Dedifferentiated amniotic fluid mesenchymal stem cell (primary cell): Measurements from ENCODE around the gene HECW1.
"Not testable (repeated sequence)": the region's sequence is repeated elsewhere in the genome, so short reads cannot be mapped to it uniquely, and the experiment has no call there.

ENCODE experiments used
- DNase-seq: peaks from one replicate; pipeline ENCODE4 v3.0.0-alpha.2; 2016; ENCODE audit errors: extremely low spot score

Gene HECW1

DNA sequence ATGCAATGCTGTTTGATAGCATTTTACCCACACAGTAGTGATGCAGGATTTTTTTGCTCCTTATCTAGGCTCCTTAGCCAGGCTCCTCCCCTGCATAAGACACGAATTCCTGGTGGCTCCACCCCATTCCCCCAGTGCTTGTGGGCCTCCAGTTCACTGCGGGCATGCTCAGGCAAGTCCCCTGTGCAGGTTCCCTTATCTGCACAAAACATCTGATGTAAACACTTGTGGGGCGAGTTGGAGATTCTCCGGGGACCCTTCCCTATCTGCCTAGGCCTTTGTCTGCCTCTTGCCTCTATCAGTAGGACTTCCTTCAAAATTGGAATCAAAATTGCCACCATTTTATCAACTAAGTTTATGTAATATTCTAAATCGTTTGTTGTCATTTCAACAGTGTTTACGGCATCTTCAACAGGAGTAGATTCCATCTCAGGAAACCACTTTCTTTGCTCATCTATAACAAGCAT lies 465.1 kb downstream of the HECW1 start:
- DNase-seq, result no peak

GRCh38 chr7:43582503-43583423 lies 470.3 kb downstream of the HECW1 start, which contains the start of gene STK17A:
Gene STK17A (plus strand): TSS chr7:43583108. CDS start chr7:43583244, 136 bp downstream.
- DNase-seq, result peak; percentile 83

- DNase-seq, result peak; percentile 36
These were observed 471.2 kb downstream of the HECW1 start for GRCh38 chr7:43583424-43584194.

DNA sequence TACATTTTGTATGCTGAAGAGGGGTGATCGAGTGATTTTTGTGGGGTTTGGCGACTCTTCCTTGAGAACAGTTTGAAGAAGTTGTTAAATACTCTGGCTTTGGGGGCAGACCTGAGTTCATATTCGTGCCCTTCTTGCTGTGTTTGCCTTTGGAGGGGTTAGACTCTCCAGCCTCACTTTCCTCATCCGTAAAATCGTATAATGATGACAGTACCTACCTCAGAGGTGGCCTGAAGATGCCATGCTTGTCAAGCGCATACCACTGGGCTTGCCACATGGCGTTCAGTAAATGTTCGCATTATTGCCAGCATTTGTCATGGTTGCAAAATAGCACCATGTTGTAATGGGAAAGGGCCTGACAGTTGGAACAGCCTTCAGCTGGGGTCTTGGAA lies 471.7 kb downstream of the HECW1 start:
- DNase-seq, result peak; percentile 73

- not testable (repeated sequence) for DNase-seq
These were observed 472.3 kb downstream of the HECW1 start for GRCh38 chr7:43584733-43585132.

DNA sequence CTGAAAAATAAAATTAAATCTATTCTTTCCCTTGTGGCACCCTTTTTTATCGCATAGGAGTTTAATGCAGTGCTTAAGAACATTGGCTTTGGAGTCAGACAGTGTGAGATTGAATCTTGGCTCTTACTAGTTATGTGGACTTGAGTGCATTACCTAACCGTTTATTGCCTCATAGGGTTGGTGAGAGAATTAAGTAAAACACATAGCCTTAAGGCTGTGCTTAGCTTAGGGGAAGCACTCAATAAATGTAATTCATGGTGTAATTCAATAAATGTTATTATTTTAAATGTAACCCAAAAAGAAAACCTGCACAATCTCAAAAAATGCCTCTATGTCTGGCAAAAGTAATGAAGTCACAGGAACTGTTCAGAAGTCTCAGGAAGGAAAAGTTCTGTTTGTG lies 473.1 kb downstream of the HECW1 start:
- DNase-seq, result peak; percentile 34

GRCh38 chr7:43586251-43586900 lies 473.9 kb downstream of the HECW1 start:
- DNase-seq, result no peak

DNA sequence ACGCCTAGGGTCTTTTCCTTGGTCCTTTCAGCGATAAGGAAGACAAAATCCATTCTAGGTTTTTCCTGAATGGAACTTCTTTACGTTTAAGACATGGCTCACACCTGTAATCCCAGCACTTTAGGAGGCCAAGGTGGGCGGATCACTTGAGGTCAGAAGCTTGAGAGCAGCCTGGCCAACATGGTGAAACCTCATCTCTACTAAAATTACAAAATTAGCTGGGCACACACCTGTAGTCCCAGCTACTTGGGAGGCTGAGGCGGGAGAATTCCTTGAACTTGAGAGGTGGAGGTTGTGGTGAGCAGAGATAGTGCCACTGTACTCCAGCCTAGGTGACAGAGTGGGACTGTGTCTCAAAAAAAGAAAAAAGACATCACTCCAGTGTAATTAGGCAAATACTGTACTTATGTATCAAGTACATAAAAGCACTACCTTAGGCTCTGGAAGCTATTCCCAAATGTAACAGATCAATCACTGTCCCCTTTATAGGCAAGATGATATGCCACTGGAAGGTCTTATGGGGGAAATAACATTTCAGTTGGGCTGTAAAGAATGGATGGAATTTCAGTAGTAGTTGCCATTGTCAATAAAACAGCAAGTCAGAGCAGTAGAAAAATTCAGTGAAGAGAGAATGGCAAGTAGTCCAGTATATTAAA lies 476.2 kb downstream of the HECW1 start:
- no peak for DNase-seq

- DNase-seq, result no peak
These were observed 476.7 kb downstream of the HECW1 start for GRCh38 chr7:43589133-43589478.

DNA sequence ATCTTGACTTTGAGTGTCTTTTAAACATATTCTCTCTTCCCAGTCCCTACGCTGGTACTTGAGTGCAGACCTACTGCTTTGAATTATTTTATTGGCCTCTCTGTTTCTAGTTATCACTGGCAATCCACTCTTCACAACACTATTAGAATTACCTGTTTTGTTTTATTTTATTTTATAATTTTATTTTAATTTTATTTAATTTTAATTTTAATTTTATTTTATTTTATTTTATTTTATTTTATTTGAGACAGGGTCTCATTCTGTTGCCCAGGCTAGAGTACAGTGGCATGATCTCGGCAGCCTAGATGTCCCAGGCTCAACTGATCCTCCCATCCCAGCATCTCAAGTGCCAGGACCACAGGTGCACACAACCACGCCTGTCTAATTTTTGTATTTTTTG lies 477.3 kb downstream of the HECW1 start:
- DNase-seq, result no peak

GRCh38 chr7:43590862-43591557 lies 478.6 kb downstream of the HECW1 start:
- DNase-seq, result no peak

DNA sequence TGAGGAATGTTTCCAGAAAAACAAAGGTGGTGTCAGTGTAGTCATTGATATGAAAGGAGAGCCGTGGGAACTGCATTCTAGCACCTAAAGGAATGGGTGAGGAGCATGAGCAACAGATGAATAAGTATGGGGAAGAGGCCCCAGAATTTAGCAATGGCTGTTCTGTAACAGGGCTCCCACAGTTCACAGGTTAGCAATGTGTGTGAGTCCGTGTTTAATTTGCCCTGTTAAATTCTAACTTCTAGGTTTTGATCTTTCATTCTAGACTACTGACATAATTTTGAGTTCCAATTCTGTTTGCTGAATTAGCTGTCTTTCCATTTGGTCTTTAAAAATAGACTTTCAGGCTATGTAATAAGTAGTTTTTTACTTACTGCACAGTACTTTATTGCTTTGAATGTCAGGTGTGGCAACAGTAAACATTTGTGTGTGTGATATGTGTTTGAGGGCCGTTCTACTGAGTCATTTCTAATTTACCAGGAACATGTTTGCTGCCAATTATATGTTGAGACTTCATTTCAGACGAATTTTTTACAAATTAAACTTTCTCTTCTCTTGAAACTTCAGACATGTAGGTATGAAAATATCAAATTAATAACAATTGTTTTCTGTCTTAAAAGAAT lies 479.2 kb downstream of the HECW1 start:
- no peak for DNase-seq

- DNase-seq, result no peak
These were observed 479.9 kb downstream of the HECW1 start for GRCh38 chr7:43592326-43592725.

DNA sequence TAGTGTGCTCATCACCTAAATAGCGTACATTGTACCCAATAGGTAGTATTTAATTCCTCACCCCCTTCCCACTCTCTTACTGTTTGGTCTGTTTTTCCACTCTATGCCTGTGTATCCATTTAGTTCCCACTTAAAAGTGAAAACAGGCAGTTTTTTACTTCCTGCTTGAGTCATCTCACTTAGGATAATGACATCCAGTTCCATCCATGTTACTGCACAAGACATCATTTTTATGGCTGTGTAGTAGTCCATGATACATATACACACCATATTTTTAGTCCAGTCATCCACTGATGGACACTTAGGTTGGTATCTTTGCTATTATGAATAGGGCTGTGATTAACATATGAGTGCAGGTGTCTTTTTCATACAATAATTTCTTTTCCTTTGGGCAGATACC lies 480.6 kb downstream of the HECW1 start:
- no peak for DNase-seq

DNA sequence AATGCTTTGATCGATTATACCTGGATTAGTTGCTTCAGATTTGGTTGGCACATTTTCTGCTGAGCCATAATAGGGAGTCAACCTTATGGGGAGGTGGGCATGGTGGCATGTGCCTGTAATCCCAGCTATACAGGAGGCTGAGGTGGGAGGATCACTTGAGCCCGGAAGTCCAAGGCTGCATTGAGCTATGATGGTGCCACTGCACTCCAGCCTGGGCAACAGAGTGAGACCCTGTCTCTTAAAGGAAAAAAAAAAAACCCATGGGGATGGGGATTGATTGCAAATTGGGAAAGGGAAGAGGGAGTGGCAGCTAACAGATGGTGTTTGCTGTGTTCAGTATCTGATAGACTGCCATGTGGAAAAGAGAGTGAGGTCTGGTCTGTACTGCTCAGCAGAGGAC lies 481.6 kb downstream of the HECW1 start:
- DNase-seq, result no peak

GRCh38 chr7:43596426-43596825 lies 484.0 kb downstream of the HECW1 start:
- DNase-seq, result not testable (repeated sequence)

DNA sequence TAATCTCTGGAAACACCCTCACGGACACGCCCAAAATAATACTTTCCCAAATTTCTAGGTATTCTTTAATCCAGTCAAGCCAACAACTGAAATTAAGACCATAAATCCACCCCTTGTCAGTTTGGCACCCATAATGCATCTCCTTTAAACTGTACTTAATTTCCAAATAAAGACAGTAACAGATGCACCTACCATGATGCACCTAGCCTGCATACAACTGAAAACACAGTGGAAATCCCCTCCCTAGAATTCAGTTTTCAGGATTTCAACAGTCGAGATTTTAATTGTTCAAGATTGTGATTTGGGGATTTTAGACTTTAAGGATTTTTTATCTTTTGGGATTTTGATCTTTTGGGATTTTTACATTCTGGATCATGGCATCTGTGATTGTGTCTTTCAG lies 487.6 kb downstream of the HECW1 start:
- DNase-seq, result no peak

- DNase-seq, result no peak
These were observed 489.8 kb downstream of the HECW1 start for GRCh38 chr7:43602256-43602655.

- no peak for DNase-seq
These were observed 491.8 kb downstream of the HECW1 start for GRCh38 chr7:43604251-43604650.

DNA sequence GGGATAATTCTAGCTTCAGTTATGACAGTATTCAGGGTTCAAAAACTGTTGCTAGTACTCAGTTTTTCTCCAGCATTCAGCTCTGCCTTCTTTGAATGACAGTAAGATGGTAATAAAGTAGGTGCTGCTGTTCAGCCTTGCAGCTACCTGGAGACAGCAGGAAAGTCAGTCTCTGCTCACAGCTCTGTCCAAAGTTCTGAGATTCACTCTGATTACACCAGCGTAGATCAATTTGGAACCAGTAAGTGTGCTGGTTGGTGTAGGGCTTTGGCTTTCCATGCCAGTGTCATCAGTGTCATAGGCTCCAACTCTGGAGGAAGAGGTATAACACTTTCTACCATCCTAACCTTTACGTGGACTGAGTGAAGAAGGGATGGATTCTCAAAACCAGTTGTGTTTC lies 496.6 kb downstream of the HECW1 start:
- no peak for DNase-seq

DNA sequence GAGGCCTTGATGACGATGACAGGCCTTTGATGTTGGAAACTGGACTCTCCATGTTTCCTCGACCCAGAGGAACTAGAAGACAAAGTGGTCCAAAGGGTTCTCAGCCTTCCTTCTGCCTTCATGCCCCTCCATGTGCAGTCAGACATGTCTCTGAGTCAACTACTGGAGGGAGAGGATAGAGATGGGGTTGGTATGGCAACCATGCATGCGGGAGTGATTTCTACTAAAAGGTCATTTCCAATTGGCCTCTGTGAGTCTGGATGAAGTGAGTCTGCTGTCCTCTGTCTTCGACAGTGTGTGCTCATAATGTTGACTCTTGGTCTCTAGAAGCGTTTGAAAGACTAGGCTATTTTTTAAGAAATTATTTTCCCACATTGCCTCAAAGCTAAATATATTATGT lies 499.7 kb downstream of the HECW1 start:
- DNase-seq, result no peak
